ENCODE data around the gene TSPOAP1. TPM values are rescaled to one million over a fixed set of nuclear protein-coding genes. Genes with fewer than 3 reads are reported as not detected.

The TSPOAP1 gene
- total RNA-seq, 1 experiment from 2014 or later, result 4.3 TPM

GRCh38 chr17:58317421-58318064 lies 11.1 kb downstream of the TSPOAP1 start:
- ChIA-PET CTCF (interaction anchor here (0.5 to 3.6 kb wide), 13 partner anchors 35 to 1262 kb away, joined by 3 to 61 read pairs (median 6); partner anchors contain the start of genes MTMR4, RNF43 and SUPT4H1), POLR2A (ENCODE audit: unreplicated experiment) (interaction anchor here (0.5 to 1.2 kb wide), 3 partner anchors 34 to 904 kb away, joined by 3 to 10 read pairs (median 9); partner anchors contain the start of genes RNF43 and SUPT4H1)
- H3K79me2 ChIP-seq (ENCODE audit: low read length), result no peaks in the 10 kb centered on the region
- H3K27ac ChIP-seq (ENCODE audit: low read length), result 0 out of 2 replicates have a peak overlapping the region, but pooled peaks have one; percentile 8
- H3K9ac ChIP-seq (ENCODE audit: low read length), result no peak overlapping the region
- H3K4me2 ChIP-seq (ENCODE audit: low read length), result peak overlapping the region; percentile 32
- H4K20me1 ChIP-seq (ENCODE audit: low read length), result no peaks in the 10 kb centered on the region
- H3K4me1 ChIP-seq (ENCODE audit: insufficient read depth, low read length), result peaks cover 20% of the 10 kb centered on the region
- peak overlapping the region; percentile 44 for H2AFZ ChIP-seq (ENCODE audit: low read length)
- H3K9me2 ChIP-seq (replicated peaks; ENCODE audit: low read length), result no peaks in the 10 kb centered on the region
- H3K36me3 ChIP-seq (ENCODE audit: low read depth, low read length), result no peaks in the 10 kb centered on the region
- BruUV-seq (replicated peaks), result no TSS peak
- intact Hi-C loops (cut with micrococcal nuclease), result loop anchor here (1.0 kb wide), 3 partner anchors 35 to 130 kb away; partner anchors contain the start of genes RNF43 and SUPT4H1
- H3K27me3 ChIP-seq (ENCODE audit: low read length), result no peaks in the 10 kb centered on the region
- DNase-seq, result peak; percentile 95
- no peaks in the 10 kb centered on the region for H3F3A ChIP-seq (ENCODE audit: low read length, unreplicated experiment)
- TF ChIP-seq EZH2phosphoT487 (IDR thresholded peaks at IDR 0.05; ENCODE audit: borderline replicate concordance, low read length), result no peak
- TF ChIP-seq, protein P1, sequence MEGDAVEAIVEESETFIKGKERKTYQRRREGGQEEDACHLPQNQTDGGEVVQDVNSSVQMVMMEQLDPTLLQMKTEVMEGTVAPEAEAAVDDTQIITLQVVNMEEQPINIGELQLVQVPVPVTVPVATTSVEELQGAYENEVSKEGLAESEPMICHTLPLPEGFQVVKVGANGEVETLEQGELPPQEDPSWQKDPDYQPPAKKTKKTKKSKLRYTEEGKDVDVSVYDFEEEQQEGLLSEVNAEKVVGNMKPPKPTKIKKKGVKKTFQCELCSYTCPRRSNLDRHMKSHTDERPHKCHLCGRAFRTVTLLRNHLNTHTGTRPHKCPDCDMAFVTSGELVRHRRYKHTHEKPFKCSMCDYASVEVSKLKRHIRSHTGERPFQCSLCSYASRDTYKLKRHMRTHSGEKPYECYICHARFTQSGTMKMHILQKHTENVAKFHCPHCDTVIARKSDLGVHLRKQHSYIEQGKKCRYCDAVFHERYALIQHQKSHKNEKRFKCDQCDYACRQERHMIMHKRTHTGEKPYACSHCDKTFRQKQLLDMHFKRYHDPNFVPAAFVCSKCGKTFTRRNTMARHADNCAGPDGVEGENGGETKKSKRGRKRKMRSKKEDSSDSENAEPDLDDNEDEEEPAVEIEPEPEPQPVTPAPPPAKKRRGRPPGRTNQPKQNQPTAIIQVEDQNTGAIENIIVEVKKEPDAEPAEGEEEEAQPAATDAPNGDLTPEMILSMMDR (conservative IDR thresholded peaks at IDR 0.05; ENCODE audit: low read depth, low read length), result peak; percentile 98
- no peak for TF ChIP-seq EZH2 (IDR thresholded peaks at IDR 0.05; ENCODE audit: low read length, unreplicated experiment)
- peak; percentile 87 for ATAC-seq
- no peak overlapping the region for H3K4me3 ChIP-seq (ENCODE audit: low read length)
- H3K9me3 ChIP-seq (ENCODE audit: low read length), result no peaks in the 10 kb centered on the region

GRCh38 chr17:58316260-58316960 lies 12.2 kb downstream of the TSPOAP1 start:
- Histone ChIP-seq H3F3A (ENCODE audit: low read length, unreplicated experiment) (no peaks in the 10 kb centered on the region), H3K27me3 (ENCODE audit: low read length) (no peaks in the 10 kb centered on the region), H3K79me2 (ENCODE audit: low read length) (no peaks in the 10 kb centered on the region), H4K20me1 (ENCODE audit: low read length) (no peaks in the 10 kb centered on the region), H3K9me2 (replicated peaks; ENCODE audit: low read length) (no peaks in the 10 kb centered on the region), H3K27ac (ENCODE audit: low read length) (no peak overlapping the region), H3K4me3 (ENCODE audit: low read length) (no peak overlapping the region), H3K4me2 (ENCODE audit: low read length) (no peak overlapping the region), H3K9ac (ENCODE audit: low read length) (no peak overlapping the region), H3K9me3 (ENCODE audit: low read length) (no peaks in the 10 kb centered on the region), H2AFZ (ENCODE audit: low read length) (no peak overlapping the region), H3K4me1 (ENCODE audit: insufficient read depth, low read length) (peaks cover 17% of the 10 kb centered on the region), H3K36me3 (ENCODE audit: low read depth, low read length) (no peaks in the 10 kb centered on the region)
- BruUV-seq (replicated peaks), result no TSS peak
- ATAC-seq, result no peak
- ChIA-PET CTCF (interaction anchor here (0.6 to 3.6 kb wide), 5 partner anchors 9 to 135 kb away, joined by 3 to 61 read pairs (median 17); partner anchors contain the start of genes RNF43 and SUPT4H1), POLR2A (ENCODE audit: unreplicated experiment) (no interaction called here)
- DNase-seq, result no peak
- TF ChIP-seq EZH2 (IDR thresholded peaks at IDR 0.05; ENCODE audit: low read length, unreplicated experiment) (no peak), EZH2phosphoT487 (IDR thresholded peaks at IDR 0.05; ENCODE audit: borderline replicate concordance, low read length) (no peak)
- TF ChIP-seq, protein P1 (conservative IDR thresholded peaks at IDR 0.05; ENCODE audit: low read depth, low read length), result no peak
- intact Hi-C loops (cut with micrococcal nuclease), result no loop called here

Data from PC-3 (cell line).